GM13976 (cell line): Measurements from ENCODE around the gene CRLF1.

Source experiments
- DNase-seq: peaks from one replicate; pipeline ENCODE4 v3.0.0; 2012; ENCODE audit warnings: low spot score
- in situ Hi-C: fragments of 300-500 bp; cut with MboI; formaldehyde crosslinking; loops from one replicate; pipeline ENCODE4 v1.12.0; 2022; ENCODE audit warnings: low sequenced_read_pairs, mixed read lengths, inconsistent platforms; ENCODE audit not compliant: unreplicated experiment
- TF ChIP-seq, protein P1 (sequence below): IDR thresholded peaks from 2 replicates; pipeline ENCODE4 v1.5.1; 2012; ENCODE audit warnings: borderline replicate concordance, mild to moderate bottlenecking; ENCODE audit not compliant: insufficient read depth; ENCODE audit errors: extremely low read depth, missing control alignments, control extremely low read depth

Gene CRLF1

DNA sequence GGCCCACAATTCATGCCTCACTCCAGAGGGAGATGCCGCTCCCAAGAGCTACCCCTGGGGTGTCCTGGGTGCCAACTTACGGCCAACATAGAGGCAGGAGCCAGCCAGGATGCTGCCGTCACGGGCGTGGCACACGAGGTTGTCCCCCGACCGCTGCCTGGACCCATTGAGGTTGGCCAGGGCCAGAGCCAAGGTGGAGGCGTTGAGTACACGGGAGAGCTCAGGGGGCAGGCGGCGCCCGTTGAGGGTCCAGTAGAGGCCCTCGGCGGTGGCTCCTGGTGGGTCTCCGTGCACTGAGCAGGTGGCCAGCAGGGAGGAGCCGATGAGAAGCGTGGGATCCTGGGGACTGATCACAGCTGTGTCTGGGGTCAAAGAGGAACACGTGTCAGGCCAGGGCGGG, 7.1 kb downstream of the CRLF1 start:
- TF ChIP-seq, protein P1, sequence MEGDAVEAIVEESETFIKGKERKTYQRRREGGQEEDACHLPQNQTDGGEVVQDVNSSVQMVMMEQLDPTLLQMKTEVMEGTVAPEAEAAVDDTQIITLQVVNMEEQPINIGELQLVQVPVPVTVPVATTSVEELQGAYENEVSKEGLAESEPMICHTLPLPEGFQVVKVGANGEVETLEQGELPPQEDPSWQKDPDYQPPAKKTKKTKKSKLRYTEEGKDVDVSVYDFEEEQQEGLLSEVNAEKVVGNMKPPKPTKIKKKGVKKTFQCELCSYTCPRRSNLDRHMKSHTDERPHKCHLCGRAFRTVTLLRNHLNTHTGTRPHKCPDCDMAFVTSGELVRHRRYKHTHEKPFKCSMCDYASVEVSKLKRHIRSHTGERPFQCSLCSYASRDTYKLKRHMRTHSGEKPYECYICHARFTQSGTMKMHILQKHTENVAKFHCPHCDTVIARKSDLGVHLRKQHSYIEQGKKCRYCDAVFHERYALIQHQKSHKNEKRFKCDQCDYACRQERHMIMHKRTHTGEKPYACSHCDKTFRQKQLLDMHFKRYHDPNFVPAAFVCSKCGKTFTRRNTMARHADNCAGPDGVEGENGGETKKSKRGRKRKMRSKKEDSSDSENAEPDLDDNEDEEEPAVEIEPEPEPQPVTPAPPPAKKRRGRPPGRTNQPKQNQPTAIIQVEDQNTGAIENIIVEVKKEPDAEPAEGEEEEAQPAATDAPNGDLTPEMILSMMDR: no peak
- in situ Hi-C loops: no loop called here
- peak; percentile 28 for DNase-seq

DNA sequence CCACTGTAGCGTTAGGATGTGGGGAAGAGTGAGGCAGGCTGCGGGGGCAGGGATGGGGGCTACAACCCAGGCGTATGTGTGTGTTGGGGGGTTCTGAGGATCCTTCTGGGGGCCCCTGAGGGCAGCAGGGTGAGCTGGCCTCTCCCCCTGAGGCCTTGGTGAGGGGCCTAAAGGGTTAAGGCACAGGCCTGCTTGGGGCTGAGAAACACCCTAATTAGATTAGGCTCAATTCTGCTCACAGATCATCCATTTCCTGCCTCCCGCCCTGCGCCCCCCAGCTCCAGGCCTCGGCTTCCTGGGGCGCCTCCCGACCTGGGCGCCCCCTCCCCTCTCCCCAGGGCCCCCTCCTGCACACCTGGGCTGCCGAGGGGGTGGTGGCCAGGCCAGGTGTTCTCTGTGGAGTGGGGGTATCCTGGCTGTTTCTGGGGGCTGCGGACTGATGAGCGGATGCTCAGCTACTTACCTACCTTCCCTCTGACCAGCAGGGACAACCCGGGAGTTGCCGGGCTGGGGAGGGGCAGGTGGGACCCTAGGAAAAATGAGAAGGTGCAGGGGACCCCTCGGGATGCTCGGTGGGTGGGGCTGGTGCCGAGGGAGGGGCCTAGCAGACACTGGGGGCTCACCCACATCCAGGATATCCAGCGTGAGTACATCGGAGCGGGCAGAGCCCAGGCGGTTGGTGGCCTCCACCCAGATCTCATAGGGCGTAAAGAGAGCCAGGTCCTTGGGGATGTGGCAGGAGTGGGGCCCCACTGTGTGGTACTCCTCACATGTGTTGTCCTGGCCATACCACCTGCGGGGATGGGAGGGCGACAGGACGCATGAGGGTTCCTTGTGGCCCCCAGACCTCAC, 8.6 kb downstream of the CRLF1 start:
- peak; percentile 31 for DNase-seq
- in situ Hi-C loops: no loop called here
- TF ChIP-seq, protein P1: no peak

DNA sequence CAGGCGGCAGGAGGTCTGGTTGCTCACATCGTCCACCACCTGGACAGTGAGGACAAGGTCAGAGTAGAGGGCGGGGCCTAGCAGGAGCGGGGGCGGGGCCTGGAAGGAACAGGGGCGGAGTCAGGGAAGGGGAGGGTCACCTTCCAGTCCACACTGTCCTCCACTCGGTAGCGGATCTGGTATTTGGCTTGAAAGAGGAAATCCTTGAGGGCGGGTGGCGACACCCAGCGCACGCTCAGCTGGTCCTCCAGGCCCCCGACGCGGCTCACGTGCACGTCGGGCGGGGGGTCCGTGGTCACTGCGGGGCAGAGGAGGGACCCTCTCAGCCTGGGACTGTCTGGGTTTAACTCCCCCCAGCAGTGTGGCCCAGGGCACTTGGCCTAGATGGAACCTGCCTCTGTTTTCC, 9.8 kb downstream of the CRLF1 start:
- TF ChIP-seq, protein P1: no peak
- in situ Hi-C loops: no loop called here
- DNase-seq: peak; percentile 67

DNA sequence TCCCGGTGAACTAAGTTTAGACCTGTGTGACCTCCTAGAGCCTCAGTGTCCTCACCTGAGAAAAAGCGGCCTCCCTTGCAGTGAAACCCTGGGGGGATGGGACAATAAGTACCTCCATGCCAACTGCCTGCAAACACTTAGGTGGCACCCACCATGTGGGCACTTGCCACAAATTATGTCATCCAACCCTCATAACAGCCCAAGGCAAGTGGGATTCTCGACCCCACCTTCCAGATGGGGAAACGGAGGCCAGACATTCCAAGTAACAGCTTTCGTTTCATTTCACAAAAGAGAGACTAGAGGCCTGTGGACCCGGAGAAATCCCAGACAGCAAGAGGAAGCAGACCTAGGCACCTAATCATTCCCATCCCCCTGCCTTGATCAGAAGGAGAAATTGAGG, 11.1 kb downstream of the CRLF1 start:
- TF ChIP-seq, protein P1: no peak
- no peak for DNase-seq
- in situ Hi-C loops: no loop called here

DNA sequence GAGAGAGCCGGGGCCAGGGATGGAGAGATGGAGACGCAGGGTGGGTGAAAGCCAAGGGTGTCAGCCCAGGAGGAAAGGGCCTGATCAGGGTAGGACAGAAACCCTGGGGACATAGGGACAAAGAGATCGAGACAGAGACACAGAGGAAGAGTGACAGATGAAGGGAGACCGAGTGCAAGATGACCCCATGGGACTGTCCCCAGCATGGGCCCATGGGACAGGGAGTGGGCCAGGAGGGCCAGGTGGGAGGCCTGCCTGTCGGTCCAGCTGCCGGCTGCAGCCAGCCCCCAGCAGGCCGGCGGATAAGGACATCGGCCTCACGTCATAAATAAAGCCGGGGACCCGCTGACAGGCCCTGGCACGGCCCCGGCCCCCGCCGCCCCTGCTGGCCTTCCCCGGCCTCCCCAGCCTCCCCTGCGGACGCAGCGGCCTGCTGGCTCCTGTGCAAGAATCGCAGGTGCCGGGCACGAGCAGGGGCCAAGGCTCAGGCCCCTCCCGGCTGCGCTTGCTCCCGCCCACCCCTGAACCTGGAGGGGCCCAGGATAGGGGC, 11.7 kb downstream of the CRLF1 start:
- in situ Hi-C loops: no loop called here
- peak; percentile 64 for DNase-seq
- TF ChIP-seq, protein P1: no peak

DNA sequence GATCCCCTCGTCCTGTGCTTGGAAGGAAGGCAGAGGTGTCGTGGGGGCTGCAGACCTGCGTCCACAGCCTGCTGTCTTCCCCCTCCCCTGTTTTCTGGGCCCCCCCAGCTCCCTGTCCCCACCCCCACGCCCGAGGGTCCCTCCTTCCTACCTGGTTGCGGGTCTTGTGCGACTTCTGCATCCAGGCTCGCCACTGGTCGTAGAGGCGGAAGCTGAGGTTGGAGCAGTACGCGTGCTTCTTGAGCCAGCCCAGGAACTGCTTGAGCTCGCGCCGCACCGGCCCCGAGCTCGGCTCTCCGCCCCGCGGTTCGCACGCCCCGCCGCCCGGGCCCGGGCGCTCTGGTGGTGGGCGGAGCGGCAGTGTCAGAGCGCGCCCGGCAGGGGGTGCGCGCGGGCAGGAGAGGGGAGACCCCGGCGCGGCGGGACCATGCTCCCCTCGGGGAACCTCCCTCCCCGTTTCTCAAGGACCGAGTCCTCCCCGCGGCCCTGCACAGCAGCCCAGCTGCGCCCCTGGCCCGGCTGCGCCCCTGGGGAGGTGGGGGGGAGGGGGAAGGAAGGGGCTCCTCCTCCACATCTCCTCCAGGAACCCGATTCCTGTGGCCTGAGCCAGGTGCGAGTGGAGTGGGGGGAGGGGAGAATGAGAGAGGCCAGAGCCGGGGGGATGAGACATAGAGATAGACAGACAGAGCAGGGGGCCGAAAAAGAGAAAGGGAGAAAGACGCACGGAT, 12.3 kb downstream of the CRLF1 start:
- in situ Hi-C loops: no loop called here
- TF ChIP-seq, protein P1: peak; percentile 89
- DNase-seq: peak; percentile 95
